H4 (cell line): ENCODE data around the gene SUGP1. TPM values are rescaled to one million over a fixed set of nuclear protein-coding genes. Genes with fewer than 3 reads are reported as not detected.

Experiments
- DNase-seq: peaks from one replicate; pipeline ENCODE4 v3.0.0-alpha.2; 2015; ENCODE audit warnings: low spot score
- total RNA-seq: library from RNA; depleted of rRNA; stranded (reverse); fragments of >200 nt; shearing (Covaris generic); gene quantifications from 2 replicates; pipeline ENCODE4 v1.2.3, GENCODE V29; 2014

Gene SUGP1
- total RNA-seq, 1 experiment from 2014 or later = 26.1 TPM

DNA sequence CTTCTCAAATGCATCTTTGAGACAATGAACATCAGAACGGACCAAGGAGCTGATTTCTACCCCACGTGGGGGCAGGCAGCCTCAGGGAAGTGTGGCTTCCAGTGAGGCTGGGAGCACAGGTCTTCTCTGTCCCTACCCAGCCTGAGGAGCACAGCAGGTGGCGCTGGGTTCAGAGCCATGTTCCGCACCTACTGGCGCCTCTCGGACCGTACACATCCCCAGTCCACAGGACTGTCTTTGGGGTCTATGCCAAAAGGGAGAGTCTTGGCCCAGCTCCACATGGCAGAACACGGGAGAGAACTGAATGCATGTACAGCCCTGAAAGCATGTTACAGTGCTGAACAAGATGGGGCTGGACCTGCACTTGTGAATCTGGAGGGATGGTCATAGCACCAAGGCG, 22.6 kb downstream of the SUGP1 start:
- DNase-seq = no peak

DNA sequence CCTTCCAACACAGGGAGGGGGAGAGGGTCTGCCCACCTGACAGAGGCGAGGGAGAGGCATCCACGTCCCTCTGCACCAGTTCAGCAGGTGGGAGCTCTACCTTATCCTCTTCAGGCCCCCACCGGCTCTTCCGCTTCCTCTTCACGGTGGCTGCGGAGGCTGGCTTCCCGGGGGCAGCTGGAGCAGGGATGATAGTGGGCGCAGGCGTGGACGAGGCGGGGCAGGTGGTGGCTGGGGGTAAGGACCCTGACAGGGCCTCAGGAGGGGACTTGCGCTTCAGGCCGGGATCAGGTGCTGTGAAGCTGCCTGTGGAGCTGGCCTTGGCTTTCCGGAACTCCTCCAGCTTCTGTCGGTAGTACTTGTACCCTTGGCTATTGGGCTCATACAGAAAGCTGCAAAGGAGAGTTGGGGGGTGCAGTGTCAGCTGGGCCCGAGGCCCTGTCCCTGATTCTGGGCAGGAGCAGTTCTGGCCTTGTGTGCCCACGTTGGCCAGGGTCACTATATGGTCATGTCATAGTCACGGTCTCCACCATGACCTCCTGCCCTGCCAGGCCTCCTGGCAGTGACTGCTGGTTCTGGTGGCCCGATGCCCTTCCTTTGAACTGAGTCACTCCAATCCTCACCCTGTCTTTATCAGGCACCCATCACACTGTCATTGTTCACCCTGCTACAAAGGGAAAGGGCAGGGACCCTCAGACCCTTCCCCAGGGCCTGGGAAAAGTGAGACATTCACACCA, 23.2 kb downstream of the SUGP1 start:
- no peak for DNase-seq

DNA sequence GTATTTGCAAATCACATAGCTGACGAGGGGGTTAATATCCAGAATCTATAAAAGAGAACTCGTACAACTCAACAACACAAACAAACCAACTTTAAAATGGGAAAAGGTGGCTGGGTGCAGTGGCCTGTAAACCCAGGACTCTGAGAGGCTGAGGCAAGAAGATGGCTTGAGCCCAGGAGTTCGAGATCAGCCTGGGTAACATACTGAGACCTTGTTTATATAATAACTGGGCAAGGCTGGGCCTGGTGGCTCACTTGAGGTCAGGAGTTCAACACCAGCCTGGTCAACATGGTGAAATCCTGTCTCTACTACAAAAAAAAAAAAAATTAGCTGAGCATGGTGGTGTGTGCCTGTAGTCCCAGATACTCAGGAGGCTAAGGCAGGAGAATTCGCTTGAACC, 25.4 kb downstream of the SUGP1 start:
- DNase-seq = no peak

DNA sequence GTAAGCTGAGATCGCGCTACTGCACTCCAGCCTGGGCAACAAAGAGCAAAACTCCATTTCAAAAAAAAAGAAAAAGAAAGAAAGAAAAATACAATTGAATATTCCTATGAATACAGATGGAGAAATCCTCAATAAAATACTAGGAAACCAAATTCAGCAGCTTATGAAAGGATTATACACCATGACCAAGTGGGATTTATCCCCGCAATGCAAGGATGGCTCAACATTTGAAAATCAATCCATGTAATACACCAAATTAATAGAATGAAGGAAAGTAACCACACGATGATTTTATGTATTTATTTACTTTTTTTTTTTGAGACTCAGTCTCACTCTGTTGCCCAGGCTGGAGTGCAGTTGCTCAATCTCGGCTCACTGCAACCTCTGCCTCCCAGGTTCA, 27.7 kb downstream of the SUGP1 start:
- DNase-seq = no peak

DNA sequence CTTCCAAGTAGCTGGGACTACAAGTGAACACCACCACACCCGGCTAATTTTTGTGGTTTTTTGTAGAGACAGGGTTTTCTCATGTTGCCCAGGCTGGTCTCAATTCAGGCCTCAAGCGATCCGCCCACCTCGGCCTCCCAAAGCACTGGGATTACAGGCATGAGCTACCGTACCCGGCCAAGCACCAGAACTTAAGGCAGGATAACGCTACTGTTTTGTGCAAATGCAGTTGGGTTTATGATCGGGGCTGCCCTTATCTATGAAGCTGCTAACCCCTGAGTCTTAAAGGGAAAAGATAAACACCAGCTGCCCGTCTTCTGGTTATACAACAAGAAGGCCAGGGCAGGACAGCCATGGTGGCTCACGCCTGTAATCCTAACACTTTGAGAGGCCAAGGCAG, 34.6 kb downstream of the SUGP1 start:
- no peak for DNase-seq

DNA sequence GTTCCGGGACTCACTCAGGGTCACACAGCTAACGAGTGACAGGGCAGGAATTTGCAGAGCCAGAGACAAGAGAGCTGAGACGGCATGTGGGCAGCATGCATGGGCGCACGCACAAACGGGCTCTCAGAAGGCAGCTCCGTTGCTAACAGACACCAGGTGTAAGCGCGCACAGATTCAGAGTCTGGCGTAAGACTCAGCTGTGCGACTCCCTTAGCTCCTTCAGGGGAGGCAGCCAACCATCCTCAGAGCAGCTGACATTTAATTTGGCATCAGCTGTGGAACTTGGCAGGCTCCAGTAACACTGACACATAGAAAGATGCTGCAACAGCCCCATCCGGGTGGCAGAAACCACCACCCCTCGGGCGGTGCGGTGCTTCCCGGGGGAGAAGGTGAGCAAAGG, 39.7 kb downstream of the SUGP1 start:
- no peak for DNase-seq

DNA sequence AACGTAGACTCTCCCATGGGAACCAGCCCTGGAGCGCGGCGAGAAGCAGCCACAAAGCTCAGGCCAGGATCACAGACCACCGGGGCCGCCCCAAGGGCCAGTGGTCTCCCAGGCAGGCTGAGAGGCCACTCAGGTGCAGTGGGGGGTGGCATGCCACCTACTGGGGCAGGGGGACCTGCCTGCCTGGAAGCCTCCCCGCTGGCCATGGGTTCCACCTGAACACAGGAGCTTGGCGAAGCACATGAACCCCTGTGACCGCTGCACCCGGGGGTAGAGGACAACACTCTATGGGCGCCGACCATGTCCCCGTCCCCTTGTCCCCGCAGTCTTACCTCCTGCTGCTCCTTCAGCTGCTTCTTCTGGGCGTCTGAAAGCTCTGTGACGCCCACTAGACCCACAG, 40.5 kb downstream of the SUGP1 start:
- no peak for DNase-seq

DNA sequence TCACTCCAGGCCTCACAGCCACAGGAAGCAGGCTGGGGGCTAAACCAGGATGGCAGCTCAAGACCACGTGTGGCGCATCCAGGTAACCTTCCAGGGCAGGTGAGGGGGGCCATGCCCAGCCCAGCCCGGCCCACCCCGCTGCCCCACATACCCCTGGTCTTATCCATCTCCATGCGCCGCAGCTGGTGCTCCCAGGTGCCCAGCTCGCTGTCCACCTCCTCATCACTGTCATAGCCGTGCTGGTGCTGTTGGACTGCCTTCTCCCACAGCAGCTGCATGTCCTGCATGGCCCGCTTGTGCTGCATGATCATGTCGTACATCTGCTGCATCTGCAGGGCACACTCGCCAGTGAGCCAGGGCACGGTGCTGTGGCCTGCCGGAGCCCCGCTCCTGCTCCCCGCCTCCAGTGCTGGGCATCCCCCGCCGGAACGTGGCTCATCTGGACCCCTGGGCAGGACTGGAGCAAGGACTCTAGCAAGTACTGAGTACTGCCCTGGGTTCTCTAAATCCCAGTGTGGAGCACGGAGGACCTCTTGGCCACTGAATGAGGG, 41.2 kb downstream of the SUGP1 start:
- no peak for DNase-seq

DNA sequence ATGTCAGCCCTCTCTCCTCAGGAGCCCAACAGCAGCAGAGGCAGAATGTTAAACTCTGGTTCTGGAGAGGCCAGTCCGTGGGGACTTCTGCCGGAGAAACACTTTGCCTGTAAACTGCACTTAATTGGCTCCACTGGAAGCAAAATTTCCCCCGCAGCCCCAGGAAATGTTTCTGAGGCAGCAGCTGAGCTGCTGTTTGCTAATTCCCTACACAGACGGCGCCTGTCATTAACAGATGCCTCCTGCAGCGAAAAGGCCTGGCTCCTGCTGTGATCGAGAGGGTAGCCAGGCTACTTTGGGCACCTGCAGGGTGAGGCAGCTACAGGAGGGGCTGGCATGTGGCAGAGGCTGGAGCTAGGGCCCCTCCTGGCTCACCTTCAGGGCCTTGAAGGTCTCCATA, 42.0 kb downstream of the SUGP1 start:
- no peak for DNase-seq

DNA sequence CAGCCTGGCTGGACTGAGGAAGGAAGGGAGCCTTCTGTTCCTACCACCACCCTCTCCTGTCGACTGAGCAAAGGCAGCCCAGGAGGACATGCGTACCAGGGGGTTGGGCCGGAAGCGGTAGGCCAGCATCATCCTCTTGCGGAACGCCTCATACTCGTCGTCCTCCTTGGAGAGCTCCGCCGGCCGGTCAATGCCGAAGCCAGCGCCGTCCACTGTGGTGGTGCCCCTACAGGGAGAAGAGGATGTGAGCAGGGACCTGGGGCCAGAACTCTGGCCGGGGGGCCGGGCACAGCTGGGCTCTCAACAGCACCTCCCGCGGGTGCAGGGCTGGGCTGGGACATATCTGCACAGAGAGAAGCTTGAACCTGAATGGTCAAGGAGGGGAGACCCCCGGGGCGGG, 43.5 kb downstream of the SUGP1 start:
- no peak for DNase-seq

DNA sequence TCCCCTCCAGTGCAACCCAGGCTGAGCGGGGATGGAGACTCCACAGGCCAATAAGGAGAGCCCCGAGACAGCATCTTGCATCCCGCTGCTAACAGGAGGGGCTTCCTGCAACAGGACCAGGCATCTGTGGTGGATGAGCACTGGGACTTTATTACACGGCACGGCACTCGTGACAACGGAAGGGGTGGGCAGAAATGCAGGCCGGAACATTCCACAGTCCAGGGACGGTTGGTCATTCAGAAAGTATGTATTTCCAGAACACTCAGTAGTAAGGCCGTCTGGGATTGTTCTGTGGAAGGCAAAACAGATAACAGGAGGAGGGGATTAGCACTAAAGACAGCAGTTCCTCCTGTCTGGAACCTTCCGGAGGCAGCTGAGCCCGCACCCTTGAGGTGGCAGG, 43.9 kb downstream of the SUGP1 start:
- DNase-seq = no peak

DNA sequence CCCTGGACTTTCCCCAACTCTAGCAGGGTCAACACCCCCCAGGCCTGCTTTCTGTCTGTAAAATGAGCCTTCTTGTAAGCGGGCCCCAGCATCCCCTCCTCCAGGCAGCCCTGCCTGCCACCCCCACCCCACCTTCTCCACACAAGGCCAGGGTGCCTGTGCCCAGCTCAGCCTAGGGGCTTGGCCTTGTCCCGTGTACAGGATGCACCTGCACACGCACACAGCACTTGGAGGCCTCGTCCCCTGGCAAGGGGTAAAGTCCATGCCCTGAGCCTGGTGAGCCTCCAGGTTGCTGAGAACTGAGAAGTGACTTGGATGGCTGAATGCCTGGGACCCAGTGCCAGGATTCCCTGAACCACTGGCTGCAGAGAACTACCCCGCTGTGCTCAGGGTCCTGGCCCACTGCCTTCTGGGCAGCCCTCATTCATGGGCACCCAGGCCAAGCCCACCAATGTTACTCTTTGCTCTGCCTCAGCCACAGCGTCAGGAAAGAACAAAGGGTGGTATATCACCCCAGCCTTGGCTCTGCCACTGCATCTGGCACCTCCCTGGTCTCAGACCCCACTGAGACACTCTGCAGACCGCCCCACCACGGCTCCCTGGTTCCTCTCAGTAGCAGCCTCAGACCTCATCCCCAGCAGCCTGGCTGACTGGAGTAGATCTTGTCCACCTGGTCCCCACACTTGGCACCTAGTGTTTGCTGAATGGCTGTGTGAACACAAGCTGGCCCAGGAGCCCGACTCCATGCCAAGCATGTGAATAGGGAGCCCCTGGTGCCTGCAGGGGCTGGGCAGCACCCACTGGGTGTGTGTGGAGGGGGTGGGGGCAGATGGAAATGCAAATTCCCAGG, 45.4 kb downstream of the SUGP1 start:
- no peak for DNase-seq

DNA sequence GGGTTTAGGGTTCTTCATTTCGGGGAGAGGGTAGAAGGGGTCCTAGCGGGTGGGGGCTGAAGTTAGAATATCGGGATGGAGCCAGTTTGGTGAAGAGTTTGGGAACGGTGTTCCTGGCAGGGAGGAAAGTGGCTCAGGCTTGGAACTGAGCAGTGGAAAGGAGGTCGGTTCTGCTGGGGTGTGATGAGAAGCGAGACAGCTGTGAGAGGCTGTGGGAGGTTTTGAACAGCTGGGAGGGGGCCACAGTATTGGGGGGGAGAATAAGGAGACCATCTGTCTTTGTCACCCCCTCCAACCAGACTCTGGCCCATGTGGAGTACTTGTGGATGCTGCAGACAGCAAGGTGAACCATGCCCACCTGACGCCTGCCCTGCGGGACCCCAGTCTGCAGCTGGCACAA, 46.2 kb downstream of the SUGP1 start:
- no peak for DNase-seq

DNA sequence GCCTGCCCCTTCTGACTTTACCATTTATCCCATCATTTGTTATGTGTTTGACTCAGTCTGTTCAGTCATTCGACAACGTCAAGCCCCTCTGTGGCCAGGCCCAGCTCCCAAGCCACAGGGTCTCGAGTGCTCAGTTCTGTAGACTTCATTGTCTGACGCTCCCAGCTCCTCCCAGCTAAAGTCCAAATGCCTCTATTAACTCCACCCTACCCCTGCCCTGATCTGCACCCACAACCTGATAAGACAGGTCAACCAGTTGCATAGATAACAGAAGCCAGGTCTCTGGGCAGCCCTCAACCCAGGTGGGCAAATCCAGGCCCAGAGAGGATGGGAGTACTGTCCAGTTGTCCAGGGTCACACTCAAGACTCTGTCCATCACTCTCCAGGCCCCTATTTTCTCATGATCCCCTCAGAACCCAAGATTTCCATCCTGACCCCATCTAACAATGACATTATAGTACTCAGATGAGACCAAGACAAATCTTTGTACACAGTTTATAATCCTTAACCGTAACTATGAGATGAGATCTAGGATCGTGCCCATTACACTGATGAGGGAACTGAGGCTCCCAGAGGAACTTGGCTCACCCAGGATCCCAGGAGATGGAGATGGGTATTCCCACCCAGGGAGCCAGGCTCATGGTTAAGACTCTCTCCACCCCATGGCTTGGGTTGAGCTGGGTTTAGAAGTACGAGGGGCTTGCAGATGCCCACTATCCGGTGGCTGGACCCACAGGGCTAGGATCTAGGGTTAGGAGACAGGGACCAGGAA, 48.3 kb downstream of the SUGP1 start:
- no peak for DNase-seq

DNA sequence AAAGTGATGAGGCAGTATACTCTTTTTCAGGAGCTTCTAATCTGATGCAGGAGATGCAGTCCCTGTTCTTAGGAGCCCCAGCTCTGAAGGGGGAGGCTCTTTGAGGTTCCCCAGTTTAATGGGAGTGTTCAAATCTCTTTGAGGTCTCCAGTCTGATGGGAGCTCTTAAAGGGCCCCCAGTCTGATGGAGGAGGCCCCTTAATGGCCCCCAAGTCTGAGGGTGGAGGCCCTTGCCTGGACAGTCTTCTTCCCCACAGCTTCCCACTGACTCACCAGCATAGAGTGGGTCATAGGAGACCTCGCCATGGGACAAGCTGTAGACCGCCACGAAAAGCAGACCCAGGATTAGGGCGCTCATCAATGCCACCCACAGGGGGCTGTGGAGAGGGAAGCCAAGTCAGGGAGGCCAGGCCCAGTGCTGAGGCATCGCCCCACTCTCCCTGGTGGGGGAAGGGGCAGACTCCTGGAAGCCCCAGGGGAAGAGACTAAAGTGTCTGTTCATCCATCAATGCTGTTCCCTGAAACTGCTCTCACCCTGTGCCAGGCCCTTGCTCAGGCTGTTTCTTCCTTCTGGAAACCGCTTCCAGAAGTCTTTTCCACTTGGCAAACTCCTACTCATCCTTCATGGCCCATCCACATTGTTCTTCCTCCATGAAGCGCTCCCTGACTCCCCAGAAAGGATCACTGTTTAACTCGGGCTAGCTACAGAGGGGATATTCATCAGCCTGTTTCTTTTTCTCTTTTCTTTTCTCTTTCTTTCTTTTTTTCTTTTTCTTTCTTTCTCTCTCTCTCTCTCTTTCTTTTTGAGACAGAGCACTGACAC, 49.3 kb downstream of the SUGP1 start:
- DNase-seq = no peak

DNA sequence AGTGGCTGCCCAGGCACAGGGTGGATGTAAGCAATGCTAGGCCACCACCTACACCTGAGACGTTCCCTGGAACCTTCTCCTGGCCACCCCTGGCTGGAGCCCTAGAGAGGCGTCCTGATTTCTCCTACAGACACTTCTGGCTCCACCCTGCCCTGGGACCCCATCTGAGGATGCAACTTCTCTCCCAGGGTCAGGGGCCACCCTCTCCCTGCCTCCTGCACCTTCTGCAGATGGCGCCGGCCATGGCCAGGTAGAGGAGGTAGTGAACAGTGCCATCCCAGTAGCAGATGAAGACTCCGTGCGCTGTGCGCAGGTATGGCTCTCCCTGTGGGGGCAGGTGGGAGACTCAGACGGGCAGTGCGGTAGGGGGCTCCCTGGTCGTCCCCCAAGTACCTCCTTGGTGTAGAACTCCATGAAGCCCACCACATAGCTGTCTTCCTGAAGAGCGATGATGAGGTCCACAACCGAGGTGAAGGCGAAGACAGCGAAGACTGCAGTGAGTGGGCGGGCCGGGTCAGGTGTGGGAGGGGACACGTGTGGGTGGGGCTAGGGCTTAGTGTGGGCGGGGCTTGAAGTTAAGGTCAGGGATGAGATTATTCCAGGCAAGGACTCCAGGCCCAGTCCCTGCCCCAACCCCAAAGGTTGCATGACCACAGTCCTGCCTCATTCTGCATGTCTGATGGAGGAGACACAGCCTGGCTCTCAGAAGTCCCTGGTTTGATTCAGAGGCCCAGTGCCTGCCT, 50.2 kb downstream of the SUGP1 start:
- DNase-seq = no peak

DNA sequence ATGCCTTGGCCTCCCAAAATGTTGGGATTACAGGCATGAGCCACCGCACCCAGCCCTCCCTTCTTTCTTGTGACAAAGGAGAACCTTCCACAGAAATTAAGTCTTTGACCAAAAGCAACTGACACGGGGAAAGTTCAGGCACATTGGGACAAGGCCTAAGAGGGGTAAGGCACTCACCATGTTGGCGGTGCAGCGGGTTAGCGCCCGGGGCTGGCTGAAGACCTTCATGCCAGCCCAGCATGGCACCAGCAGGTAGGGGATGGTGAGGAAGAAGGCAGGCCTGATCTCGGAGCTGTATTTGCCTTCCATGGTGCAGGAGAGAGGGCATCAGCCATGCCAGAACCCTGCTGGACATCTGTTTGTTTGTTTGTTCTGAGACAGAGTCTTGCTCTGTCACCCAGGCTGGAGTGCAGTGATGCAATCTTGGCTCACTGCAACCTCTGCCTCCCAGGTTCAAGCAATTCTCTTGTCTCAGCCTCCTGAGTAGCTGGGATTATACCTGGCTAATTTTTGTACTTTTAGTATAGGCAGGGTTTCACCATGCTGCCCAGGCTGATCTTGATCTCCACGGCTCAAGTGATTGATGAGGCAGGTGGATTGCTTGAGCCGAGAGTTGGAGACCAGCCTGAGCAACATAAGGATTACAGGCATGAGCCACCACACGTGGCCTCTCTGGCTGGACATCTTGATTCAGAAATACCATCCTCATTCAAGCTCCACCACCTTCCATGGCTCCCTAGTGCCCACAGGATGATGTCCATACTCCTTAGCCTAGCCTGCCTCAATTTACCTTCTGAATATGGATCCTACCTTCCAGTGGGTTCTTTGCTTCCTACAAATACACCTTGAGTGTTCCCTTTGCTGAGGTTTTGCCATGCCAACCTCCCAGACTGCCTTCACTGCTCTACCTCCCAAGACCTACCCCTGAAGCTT, 51.6 kb downstream of the SUGP1 start:
- DNase-seq = no peak

DNA sequence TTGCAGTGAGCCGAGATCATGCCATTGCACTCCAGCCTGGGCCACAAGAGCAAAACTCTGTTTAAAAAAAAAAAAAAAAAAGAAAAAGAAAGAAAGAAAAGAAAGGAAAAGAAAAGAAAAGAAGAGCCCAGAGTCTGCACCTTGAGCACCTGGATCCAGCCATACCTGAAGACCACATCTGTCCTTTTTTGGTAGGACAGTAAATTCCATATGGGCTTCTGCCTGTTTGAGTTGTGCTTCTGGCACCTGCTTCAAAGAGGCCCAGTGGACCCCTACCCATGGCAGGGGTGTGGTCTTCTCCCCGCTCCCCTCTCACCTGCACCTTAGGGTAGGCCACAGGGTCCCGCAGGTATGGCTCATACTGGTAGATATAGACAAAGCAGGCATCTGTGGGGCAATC, 53.0 kb downstream of the SUGP1 start:
- DNase-seq = no peak

DNA sequence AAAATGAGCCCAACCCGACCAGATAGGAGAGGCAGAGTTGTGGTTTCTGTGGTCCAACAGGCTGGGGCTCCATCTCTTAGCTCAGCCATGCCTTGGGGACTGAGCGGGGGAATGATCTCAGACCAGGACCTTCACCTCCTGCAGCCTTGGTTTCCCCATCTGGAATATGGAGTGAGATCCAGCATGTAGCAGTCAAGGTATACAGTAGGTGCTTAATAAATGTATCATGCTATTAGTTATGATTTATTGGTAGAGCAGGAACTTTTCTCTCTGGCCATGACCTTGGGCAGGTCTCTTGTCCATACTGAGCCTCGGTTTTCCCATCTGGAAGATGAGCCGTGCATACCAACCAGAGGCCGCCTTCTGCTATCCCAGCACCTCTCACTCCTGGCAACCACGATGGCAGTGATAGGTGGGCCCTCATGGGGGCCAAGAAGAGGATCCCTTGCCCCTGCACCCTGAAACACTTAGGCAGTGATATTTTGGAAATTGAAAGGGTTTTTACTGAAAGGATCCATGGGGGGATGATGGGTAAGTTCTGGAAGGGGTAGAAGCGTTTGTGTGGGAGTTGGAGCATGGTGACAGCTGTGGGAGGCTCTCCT, 56.3 kb downstream of the SUGP1 start:
- DNase-seq = no peak
